DMS53 treated with DMSO at 0.1 percent for 48 hours (cell line): Measurements from ENCODE around the gene PIK3AP1.
"Not testable (repeated sequence)": the region's sequence is repeated elsewhere in the genome, so short reads cannot be mapped to it uniquely, and the experiment has no call there.

Experiments used
- DNase-seq: peaks from one replicate; lab custom pipeline; 2025; ENCODE audit not compliant: unreplicated experiment; lab: John Stamatoyannopoulos, UW

Gene PIK3AP1

DNA sequence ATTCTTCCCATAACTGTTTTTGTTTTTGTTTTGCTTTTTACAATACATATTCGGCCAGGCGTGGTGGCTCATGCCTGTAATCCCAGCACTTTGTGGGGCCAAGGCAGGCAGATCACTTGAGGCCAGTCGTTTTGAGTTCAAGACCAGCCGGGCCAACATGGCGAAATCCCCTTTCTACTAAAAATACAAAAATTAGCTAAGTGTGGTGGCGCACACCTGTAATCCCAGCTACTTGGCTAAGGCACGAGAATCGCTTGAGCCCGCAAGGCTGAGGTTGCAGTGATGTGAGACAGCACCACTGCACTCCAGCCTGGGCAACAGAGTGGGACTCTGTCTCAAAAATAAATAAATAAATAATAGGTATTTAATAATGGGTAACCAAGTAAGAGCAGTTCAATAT lies 135.8 kb downstream of the PIK3AP1 start:
- DNase-seq, result no peak

DNA sequence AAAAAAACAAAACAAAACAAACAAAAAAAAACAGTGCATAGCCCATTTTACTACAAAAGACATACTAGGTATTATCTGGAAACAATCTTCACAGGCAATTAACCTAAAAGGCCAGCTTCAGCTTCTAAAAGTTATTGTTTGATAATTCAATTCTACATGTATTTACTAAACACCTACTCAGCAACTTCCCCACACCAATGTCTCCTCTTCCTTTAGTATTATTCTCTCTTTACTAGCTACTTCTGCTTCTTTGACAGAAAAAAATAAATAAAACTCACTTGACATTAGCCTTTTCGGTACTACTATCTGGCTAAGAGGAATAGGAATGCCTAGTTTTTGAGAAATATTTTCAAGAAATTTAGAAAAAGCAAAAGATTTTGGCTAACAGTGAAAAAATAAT lies 136.3 kb downstream of the PIK3AP1 start:
- DNase-seq, result no peak

DNA sequence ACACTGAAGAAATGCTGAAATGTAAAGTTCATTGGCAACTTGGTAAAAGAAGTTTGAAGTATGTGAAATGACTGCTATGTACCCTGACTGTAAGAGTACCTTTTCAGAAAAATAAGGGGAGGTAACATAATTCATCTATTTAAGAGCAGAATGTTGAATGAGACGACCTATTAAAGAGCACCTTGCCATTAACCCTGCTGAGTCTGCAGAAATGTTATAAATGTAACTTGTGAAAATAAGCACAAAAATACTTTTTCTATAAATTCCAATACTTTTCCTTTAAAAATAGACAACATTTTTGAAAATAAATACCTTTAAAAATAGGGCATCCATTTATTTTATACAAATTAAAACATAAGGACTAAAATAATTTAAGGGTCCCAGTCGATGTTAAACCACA lies 141.2 kb downstream of the PIK3AP1 start:
- DNase-seq, result no peak

- DNase-seq, result no peak
Measured at GRCh38 chr10:96578633-96579032, 141.7 kb downstream of the PIK3AP1 start.

DNA sequence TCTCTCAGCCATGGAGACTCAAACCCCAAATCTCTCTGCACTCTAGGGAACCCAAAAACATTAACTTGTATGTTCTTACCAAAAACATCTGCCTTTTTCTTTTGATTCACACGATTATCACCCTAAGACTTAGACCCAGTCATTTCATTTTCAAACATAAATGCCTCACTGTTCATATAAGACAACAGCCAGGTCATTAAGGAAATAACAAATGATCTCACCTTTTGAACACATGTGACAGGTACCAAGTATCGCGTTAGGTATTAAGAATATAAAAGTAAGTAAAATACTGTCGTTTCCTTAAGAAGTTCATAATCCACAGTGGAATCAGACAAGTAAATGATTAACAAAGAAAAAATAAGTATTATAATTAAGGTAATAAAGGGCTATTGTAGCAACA lies 142.3 kb downstream of the PIK3AP1 start:
- no peak for DNase-seq

- DNase-seq, result peak; percentile 51
Measured at GRCh38 chr10:96577069-96577468, 143.2 kb downstream of the PIK3AP1 start.

- no peak for DNase-seq
Measured at GRCh38 chr10:96576277-96576980, 143.9 kb downstream of the PIK3AP1 start.

- not testable (repeated sequence) for DNase-seq
Measured at GRCh38 chr10:96574564-96574963, 145.8 kb downstream of the PIK3AP1 start.

DNA sequence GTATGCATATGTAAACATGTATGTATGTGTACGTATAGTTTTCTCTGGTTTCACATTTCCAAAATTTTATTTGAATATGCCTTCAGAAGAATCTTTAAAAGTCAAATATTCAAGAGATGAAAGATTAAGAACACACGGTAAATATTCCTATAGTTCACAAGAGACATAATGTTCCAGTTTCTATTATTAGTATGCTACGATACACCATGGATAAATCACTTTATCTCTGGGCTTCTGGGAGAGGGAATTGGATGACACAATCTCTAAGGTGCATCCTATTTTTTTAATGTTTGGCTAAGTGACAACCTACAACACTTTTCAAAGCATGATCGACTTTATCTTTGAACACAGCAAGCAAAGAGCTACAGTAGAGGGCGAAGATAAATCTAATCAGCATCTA lies 147.3 kb downstream of the PIK3AP1 start:
- no peak for DNase-seq

GRCh38 chr10:96570983-96571964 lies 149.0 kb downstream of the PIK3AP1 start:
- no peak for DNase-seq

DNA sequence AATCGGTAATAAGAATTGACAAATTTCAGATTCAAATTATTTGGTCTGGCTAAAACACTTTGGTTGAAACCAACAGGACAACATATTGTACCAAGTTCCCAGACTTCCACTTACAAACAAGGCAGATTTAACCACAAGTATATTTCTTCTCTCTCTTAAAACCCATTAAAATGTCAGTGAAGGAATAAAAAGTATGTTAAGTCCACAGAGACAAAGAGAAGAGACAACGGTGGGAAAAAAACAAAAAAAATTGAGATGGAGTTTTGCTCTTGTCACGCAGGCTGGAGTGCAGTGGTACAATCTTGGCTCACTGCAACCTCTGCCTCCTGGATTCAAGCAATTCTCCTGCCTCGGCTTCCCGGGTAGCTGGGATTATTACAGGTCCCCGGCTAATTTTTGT lies 149.8 kb downstream of the PIK3AP1 start:
- no peak for DNase-seq

DNA sequence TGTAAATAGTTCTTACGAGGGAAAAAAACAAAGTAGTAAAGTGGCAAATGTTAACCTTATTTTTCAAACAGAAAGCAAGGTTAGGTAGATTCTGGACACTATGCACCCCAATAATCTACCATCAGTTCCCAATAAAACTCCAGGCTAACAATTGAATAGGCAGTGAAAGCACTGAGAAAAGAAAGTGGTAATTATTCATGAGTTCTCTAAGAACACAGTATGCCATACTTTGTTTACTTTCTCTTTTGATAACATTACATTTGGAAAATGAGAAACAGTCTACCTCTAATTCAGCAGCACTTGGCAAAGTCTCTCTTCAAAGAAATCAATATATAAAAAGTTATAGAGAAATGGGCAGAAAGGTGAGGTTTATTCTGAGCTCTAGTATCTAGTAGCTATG lies 151.9 kb downstream of the PIK3AP1 start:
- DNase-seq, result no peak

GRCh38 chr10:96565774-96566173 lies 154.5 kb downstream of the PIK3AP1 start:
- DNase-seq, result no peak

GRCh38 chr10:96560966-96561887 lies 159.1 kb downstream of the PIK3AP1 start:
- DNase-seq, result no peak

GRCh38 chr10:96560489-96560888 lies 159.8 kb downstream of the PIK3AP1 start:
- no peak for DNase-seq

DNA sequence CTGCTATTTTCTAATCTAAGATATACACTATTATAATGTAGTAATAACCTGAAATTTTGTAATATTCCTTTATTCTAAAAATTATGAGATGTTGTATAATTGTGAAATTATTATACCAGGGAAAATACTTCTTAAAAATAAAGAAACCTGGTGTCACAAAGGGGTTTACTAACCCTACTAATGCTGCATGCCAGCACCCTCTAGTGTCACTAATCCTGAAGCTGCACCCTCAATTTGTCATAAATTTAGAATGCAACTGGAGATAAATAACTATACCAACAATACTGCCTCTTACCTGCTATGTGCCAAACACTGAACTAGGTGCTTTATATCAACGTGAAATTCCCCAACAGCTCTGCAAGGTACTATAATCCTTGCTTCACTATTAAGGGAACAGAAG lies 164.3 kb downstream of the PIK3AP1 start:
- no peak for DNase-seq

DNA sequence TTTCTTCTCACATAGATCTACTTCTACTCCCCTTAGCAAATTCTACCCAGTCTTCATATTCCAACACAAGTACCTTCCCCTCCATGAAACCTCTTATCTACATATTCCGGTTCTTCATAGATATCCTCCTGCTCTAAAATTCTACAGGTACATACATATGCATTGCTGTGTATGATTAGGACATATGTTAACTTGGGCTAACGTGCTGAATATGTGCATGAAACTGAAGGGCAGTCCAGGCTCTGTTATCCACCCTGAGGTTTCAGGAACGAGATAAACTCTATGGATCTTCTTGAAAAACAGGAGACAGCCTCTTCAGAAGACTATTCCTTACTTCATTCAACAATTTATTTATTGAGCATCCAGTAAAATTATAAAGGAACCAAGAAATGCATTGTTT lies 165.0 kb downstream of the PIK3AP1 start:
- DNase-seq, result no peak

- no peak for DNase-seq
Measured at GRCh38 chr10:96548589-96548988, 171.7 kb downstream of the PIK3AP1 start.

DNA sequence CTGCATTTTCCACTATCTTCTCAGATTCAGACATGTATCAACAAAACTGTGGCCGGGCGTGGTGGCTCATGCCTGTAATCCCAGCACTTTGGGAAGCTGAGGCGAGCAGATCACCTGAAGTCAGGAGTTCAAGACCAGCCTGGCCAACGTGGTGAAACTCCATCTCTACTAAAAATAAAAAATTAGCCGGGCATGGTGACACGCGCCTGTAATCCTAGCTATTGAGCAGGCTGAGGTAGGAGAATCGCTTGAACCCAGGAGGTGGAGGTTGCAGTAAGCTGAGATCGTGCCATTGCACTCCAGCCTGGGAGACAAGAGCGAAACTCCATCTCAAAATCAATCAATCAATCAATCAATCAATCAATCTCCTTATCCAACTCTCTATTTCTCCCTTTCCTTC lies 174.8 kb downstream of the PIK3AP1 start:
- DNase-seq, result not testable (repeated sequence)
